CD4-positive, alpha-beta T cell (primary cell): ENCODE data around the gene MACROD2. TPM values are rescaled to one million over a fixed set of nuclear protein-coding genes. Genes with fewer than 3 reads are reported as not detected.

Source experiments
- ATAC-seq: fragments of 200-7000 bp; cut with Tn5 transposase; one replicate; pipeline ENCODE4 v1.10.0; 2022; ENCODE audit warnings: mild to moderate bottlenecking; ENCODE audit not compliant: poor library complexity
- CTCF ChIA-PET: fragments of 350-600 bp; sonication (Branson Sonifier 250); formaldehyde crosslinking; loops from one replicate; lab custom pipeline; 2021; ENCODE audit warnings: antibody characterized with exemption, inconsistent platforms; lab: Charles Lee
- POLR2A ChIA-PET: fragments of 350-600 bp; sonication (Branson Sonifier 250); formaldehyde crosslinking; loops from one replicate; lab custom pipeline; 2021; ENCODE audit warnings: antibody characterized with exemption, inconsistent platforms; lab: Charles Lee
- DNase-seq, 14 experiments: peaks; one replicate each; pipeline ENCODE4 v3.0.0-alpha.2; 2013 to 2020; ENCODE audit warnings: mixed read lengths in 2 of 14
- H3K27ac ChIP-seq, 2 donors: one replicate each; pipeline versions ENCODE4 v1.5.1 to v1.7.0; 2013; ENCODE audit warnings: low read length in 2 of 2, low read depth in 1 of 2, mild to moderate bottlenecking in 1 of 2
- H3K27me3 ChIP-seq, 2 experiments: 1 replicate in 1 of 2; 2 replicates in 1 of 2; pipeline versions ENCODE4 v1.6.1 to v1.7.0; 2013; ENCODE audit warnings: low read length in 2 of 2, control low read depth in 1 of 2, mild to moderate bottlenecking in 1 of 2, moderate library complexity in 1 of 2; ENCODE audit not compliant: insufficient read depth in 2 of 2, control insufficient read depth in 1 of 2
- H3K36me3 ChIP-seq: one replicate; pipeline ENCODE4 v1.6.1; 2013; ENCODE audit warnings: low read length, control low read depth; ENCODE audit not compliant: insufficient read depth
- H3K4me1 ChIP-seq: one replicate; pipeline ENCODE4 v1.6.1; 2013; ENCODE audit warnings: low read length, control low read depth; ENCODE audit not compliant: insufficient read depth
- H3K4me3 ChIP-seq: one replicate; pipeline ENCODE4 v1.5.1; 2013; ENCODE audit warnings: mild to moderate bottlenecking, low read length, moderate library complexity
- H3K9me3 ChIP-seq, 2 experiments: 1 replicate in 1 of 2; 2 replicates in 1 of 2; pipeline versions ENCODE4 v1.6.1 to v1.7.0; 2013; ENCODE audit warnings: low read length in 2 of 2, mild to moderate bottlenecking in 2 of 2, control low read depth in 1 of 2, moderate library complexity in 1 of 2; ENCODE audit not compliant: control insufficient read depth in 1 of 2, insufficient read depth in 1 of 2
- H3K27ac Mint-ChIP-seq: one replicate; pipeline ENCODE4 v1.8.0; 2020; ENCODE audit warnings: mixed read lengths
- H3K27me3 Mint-ChIP-seq: one replicate; pipeline ENCODE4 v1.8.0; 2021; ENCODE audit warnings: mixed read lengths
- H3K36me3 Mint-ChIP-seq: one replicate; pipeline ENCODE4 v1.8.0; 2021; ENCODE audit warnings: low read depth, mixed read lengths
- H3K4me1 Mint-ChIP-seq: one replicate; pipeline ENCODE4 v1.8.0; 2021; ENCODE audit warnings: low read depth, mixed read lengths
- H3K4me3 Mint-ChIP-seq: one replicate; pipeline ENCODE4 v1.8.0; 2020; ENCODE audit warnings: mild to moderate bottlenecking, mixed read lengths
- H3K9me3 Mint-ChIP-seq: one replicate; pipeline ENCODE4 v1.8.0; 2020; ENCODE audit warnings: mixed read lengths
- intact Hi-C, 2 experiments: fragments of 100-400 bp; cut with DNase I in 1 of 2; cut with micrococcal nuclease in 1 of 2; formaldehyde crosslinking; loops; one replicate each; pipeline versions ENCODE4 v1.15.1 to v1.9.0; 2023 to 2025; cut with DNase I, micrococcal nuclease
- total RNA-seq, 174 experiments: library from RNA in 2 of 174; stranded (reverse) in 2 of 174; gene quantifications; one replicate each; pipeline ENCODE4 v1.2.3 and lab custom pipeline; 2021 to 2026
- TF ChIP-seq, protein P1 (sequence below): fragments of 200-600 bp; IDR thresholded peaks from one replicate; pipeline ENCODE4 v1.8.0; 2022; ENCODE audit warnings: antibody characterized with exemption, mild to moderate bottlenecking

MACROD2 gene
- total RNA-seq, 2 experiments from 2014 or later: not detected

- no peak for ATAC-seq
- POLR2A ChIA-PET: no interaction called here
- Histone ChIP-seq H3K9me3 (peaks cover 0 to 5% of the 10 kb centered on the region in 2 experiments), H3K4me3 (no peak overlapping the region), H3K4me1 (no peaks in the 10 kb centered on the region), H3K27me3 (no peaks in the 10 kb centered on the region), H3K36me3 (no peaks in the 10 kb centered on the region), H3K27ac (no peak overlapping the region)
- Mint-ChIP-seq H3K4me3 (no peak overlapping the region), H3K9me3 (no peaks in the 10 kb centered on the region), H3K27ac (no peak overlapping the region), H3K4me1 (no peaks in the 10 kb centered on the region), H3K36me3 (no peaks in the 10 kb centered on the region), H3K27me3 (no peaks in the 10 kb centered on the region)
- TF ChIP-seq, protein P1, sequence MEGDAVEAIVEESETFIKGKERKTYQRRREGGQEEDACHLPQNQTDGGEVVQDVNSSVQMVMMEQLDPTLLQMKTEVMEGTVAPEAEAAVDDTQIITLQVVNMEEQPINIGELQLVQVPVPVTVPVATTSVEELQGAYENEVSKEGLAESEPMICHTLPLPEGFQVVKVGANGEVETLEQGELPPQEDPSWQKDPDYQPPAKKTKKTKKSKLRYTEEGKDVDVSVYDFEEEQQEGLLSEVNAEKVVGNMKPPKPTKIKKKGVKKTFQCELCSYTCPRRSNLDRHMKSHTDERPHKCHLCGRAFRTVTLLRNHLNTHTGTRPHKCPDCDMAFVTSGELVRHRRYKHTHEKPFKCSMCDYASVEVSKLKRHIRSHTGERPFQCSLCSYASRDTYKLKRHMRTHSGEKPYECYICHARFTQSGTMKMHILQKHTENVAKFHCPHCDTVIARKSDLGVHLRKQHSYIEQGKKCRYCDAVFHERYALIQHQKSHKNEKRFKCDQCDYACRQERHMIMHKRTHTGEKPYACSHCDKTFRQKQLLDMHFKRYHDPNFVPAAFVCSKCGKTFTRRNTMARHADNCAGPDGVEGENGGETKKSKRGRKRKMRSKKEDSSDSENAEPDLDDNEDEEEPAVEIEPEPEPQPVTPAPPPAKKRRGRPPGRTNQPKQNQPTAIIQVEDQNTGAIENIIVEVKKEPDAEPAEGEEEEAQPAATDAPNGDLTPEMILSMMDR: no peak
- intact Hi-C loops: no loop called here
- CTCF ChIA-PET: no interaction called here
- DNase-seq: no peak
Observed at GRCh38 chr20:14148042-14148441, 152.7 kb downstream of the MACROD2 start.

GRCh38 chr20:14155361-14155760 is 160.0 kb downstream of the MACROD2 start:
- H3K4me3 Mint-ChIP-seq: no peak overlapping the region
- H3K9me3 Mint-ChIP-seq: peaks cover 2% of the 10 kb centered on the region
- no peak overlapping the region for H3K27ac Mint-ChIP-seq
- H3K4me3 ChIP-seq: no peak overlapping the region
- ATAC-seq (no peak), DNase-seq (no peak)
- H3K27me3 Mint-ChIP-seq: no peaks in the 10 kb centered on the region
- no peaks in the 10 kb centered on the region for H3K36me3 Mint-ChIP-seq
- TF ChIP-seq, protein P1: no peak
- H3K27ac ChIP-seq: no peak overlapping the region
- no peaks in the 10 kb centered on the region for H3K36me3 ChIP-seq
- H3K4me1 ChIP-seq: no peaks in the 10 kb centered on the region
- no peaks in the 10 kb centered on the region for H3K4me1 Mint-ChIP-seq
- H3K9me3 ChIP-seq: peaks cover 0 to 3% of the 10 kb centered on the region in 2 experiments
- ChIA-PET POLR2A (no interaction called here), CTCF (no interaction called here)
- intact Hi-C loops: no loop called here
- no peaks in the 10 kb centered on the region for H3K27me3 ChIP-seq

DNA sequence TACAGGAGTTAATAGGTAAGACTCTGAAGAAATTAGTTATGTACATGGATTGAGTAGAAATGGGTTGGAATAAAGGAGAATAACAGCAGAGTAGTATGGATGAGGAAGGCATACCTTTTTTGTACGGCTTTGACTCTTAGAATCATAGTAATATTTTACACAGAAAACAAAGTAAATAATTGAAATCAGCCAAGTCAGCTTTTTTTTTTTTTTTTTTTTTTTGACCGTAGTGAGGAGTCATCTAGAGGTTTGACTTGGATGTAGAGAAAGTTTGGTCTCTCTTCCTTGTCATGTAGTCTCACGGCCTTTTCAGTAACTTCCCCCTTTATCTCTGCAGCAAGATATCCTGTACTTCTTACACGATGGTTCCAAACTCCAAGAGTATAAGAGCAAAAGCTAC is 183.2 kb downstream of the MACROD2 start:
- Histone ChIP-seq H3K4me3 (no peak overlapping the region), H3K36me3 (no peaks in the 10 kb centered on the region), H3K9me3 (peaks cover 5 to 20% of the 10 kb centered on the region in 2 experiments), H3K27me3 (no peaks in the 10 kb centered on the region), H3K4me1 (no peaks in the 10 kb centered on the region), H3K27ac (no peak overlapping the region)
- Mint-ChIP-seq H3K4me1 (no peaks in the 10 kb centered on the region), H3K36me3 (no peaks in the 10 kb centered on the region), H3K9me3 (peaks cover 19% of the 10 kb centered on the region), H3K4me3 (no peak overlapping the region), H3K27me3 (no peaks in the 10 kb centered on the region), H3K27ac (no peak overlapping the region)
- intact Hi-C loops: no loop called here
- CTCF ChIA-PET: interaction anchor here (0.6 kb wide), 1 partner anchor 70 kb away, joined by 4 read pairs; no protein-coding TSS in a partner anchor
- TF ChIP-seq, protein P1: no peak
- POLR2A ChIA-PET: no interaction called here
- ATAC-seq (no peak), DNase-seq (no peak)
